Kidney tubule cell (primary cell): ENCODE measurements around the gene HSFX2.
"Not testable (repeated sequence)": the region's sequence is repeated elsewhere in the genome, so short reads cannot be mapped to it uniquely, and the experiment has no call there.

ENCODE experiments used
- DNase-seq: peaks from one replicate; pipeline ENCODE4 v3.0.0-alpha.2; 2018; ENCODE audit warnings: low spot score

Gene HSFX2

DNA sequence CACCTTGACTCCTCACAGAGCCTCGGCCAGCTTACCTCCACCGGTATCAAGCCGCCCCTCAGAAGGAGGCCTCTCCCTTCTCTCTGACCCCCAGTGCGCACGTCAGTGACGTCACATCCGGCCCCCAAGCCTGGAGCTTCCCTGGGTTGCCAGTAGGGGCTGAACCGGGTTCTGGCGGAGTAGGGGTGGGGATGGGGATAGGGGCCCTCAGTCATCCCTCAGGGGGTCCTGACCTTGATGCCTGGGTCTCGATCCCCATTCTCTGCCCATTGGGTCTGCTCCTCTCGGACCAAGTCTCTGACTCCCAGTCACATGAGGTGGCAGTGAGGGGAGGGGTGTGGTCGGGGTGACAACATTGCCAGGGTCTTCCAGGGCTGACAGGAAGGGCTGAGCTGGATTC is 7.8 kb downstream of the HSFX2 start, which contains the start of gene MAGEA9B:
MAGEA9B (minus strand) TSS at position 101 of the 400 bp plus-strand sequence. CDS start 4,280 bp downstream, outside the sequence.
- not testable (repeated sequence) for DNase-seq

DNA sequence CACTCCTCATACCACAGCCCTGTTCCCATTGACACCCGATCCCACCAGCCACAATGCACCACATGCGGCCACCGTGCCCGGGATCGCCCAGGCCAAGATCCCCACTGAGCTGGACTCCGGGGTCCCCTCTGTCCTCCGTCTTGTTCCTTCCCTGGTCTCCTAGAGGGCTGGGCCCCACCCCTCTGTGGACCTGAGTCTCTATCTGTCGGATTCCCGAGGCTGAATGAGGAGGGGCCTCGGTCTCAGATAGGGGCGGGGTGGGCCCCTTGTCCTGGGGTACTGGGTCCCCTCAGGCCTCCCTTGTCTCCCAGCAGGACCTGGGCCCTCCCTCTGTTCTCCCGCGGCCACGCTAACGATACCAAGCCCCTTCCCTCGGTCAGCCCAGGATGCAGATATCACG is 9.5 kb downstream of the HSFX2 start:
- DNase-seq, result not testable (repeated sequence)

DNA sequence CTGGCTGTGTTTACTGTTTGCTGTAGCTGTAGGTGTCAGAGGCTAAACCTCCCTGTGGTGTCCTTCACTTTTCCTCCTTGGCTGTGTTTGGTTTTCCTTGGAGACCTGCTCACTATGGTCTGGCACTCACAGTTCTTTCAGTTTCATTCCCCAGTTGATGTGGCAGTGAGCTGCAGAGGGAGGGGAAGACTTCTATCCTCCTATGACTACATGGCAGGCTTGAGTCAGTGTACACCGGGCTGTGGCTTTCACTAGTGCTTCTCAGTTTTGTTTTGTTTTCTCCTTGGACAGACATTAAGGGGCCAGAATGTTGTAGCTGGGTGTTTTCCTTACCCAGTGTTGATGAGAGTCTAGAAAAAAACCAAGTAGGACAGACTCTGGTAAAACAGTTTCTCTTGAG is 21.7 kb downstream of the HSFX2 start:
- not testable (repeated sequence) for DNase-seq

DNA sequence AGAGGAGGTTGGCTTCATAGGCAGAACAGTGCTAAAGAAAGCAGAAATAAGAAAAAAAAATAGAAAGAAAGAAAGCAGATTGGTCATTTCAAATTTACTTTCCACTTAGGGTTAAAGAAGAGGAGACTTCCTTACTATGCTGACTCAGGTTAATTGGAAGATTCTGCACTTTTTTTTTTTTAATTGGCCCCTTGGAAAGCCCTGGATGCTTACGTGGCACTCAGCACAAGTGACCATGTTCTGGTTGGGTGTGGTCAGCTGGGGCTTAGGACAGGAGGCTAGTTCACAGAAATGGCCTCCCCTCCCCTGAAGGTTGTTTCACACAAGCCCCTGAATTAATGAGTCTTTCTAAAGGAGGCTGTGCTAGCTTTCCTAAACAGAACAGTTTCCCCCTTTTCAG is 22.4 kb downstream of the HSFX2 start:
- no peak for DNase-seq

DNA sequence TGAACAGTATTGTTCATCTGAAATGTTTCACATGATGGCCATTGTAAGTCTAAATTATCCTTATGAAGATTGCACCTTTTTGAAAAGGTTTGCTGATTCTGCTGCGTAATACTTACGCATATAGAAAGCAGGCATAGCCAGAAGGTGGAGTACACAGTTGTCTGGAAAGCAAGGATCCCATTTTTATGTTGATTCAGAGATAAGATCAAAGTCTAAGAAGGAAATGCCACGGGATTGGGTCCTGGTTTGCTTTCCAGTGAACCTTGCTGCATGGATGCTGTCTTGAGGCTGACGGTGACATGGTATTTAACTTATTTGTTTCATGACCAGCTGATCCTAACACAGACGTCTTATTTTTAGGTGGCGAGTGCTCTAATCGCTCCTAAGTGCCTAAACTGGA is 23.3 kb downstream of the HSFX2 start:
- DNase-seq, result no peak

DNA sequence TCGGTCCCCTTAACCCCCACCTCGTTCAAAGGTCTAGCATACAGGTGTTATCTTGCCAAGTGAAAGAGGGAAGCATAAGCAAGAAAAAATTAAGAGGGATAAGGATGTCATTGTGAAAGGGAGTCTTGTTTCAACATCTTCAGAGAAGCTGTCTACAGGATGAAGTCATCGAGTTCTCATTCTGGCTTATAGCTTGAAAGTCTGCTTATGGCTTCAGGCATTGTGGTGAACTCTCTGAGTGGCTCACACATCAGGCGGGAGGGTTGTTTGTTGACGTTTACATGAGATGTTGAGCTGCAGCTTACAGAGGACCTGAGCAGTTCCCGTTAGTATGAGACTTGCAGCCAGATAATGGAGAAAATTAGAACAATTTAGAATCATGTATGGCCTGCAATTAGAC is 24.4 kb downstream of the HSFX2 start:
- DNase-seq, result no peak

DNA sequence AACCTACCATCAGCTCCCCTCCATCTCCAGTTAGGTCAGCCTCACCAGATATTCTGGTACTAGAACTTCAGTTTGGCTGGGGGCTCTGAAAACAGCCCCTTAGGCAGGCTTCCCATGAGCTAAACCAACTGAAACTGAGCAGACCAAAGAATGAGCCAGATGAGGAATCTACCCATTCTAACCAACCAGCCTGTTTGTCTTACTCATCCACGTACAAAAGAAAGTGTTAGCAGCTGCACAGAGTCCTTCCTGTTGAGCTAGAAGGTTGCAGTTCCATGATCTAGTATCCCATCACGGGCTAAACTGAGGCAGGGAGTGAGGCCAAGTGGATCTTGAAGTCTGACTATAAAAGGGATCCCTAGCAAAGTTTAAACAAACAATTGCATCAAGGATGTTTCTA is 25.3 kb downstream of the HSFX2 start:
- no peak for DNase-seq

DNA sequence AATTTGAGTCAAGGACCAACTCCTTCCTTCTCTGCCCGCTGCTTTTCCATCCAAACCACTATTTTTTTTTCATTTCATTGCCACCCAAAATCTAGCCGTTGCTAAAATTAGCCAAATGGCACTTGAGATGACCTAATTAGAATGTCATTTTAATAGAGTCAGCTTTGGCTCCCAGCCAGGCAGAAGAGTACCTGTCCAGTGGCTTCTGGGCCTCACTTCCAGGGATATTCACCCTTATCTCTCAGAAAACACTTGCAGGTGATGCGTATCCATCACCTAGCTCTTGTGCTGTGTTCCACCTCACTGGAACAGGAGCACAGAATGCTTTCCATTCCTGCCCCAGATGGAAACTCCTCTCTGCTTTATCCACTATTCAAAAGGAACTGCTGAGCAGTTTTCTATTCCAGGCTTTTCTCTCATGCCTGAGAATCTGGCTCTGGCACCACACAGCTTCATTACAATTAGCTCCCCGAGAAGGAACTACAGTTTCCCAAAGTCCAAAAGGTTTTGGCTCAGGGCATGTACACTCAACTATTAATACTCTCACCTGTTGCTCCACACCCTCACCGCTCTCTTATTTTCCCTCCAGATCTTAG is 26.3 kb downstream of the HSFX2 start:
- no peak for DNase-seq

DNA sequence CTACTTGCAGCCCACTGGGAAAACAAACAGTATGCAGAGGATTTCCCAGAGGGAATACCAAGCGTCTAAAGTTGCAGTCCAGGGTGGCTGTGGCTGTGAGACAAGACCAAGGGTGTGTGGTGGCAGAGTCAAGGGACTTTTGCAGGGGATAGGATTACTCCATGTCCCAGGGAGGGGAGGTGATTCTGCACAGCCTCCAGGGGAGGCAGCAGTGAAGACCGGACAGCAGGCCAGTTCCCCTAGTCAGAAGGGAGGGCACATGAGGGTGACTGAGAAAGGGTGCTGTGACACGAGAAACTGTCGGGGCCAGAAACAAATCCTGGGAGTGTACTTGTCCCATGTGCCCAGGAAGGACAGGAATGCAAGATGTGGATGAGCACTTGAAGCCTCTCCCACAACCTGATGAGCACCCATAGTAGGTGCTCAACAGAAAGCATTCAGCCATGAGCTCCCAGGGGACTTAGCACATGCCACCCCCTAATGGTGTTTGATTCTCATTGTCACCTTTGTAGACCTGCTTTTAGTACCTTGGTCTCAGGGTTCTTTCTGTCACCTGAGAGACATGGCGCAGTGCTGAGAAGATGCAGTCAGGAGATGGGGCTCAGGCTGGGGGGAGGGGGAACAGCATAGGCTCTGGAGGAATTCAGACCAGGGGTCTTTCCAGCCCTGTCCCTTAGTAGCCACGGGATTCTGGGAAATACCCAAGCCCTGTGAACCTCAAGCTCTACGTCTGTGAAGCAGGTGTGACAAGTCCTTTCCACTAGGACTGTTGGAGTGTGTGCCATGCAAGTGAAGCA is 27.3 kb downstream of the HSFX2 start:
- DNase-seq, result no peak

DNA sequence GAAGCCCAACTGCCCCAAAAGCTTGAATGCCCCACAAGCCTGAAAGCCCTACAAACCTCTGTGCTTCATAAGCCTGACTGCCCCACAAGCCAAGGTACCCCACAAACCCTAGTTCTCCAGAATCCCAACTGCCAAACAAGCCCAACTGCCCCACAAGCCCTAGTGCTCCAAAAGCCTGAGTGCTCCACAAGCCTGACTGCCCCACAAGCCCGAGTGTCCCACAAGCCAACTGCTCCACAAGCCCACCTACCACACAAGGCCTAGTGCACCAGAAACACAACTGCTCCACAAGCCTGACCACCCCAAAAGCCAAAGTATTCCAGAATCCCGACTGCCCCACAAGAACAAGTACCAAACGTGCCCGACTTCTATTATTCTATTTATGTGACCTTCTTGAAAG is 31.8 kb downstream of the HSFX2 start:
- no peak for DNase-seq

DNA sequence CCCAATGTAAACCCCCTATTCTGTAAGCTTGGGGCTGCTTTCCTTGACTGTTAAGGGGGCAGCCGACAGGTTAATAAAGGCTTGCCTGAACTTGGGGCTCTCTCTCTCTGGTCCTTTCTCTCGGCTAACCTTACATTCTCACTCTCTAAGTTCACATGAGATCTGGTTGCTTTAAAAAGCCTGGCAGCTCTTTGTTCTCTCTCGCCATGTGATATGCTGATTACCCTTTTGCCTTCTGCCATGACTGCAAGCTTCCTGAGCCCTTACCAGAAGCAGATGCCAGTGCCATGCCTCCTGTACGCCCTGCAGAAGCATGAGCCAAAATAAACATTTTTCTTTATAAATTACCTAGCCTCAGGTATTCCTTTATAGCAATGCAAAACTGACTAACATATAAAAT is 39.9 kb downstream of the HSFX2 start:
- DNase-seq, result not testable (repeated sequence)

DNA sequence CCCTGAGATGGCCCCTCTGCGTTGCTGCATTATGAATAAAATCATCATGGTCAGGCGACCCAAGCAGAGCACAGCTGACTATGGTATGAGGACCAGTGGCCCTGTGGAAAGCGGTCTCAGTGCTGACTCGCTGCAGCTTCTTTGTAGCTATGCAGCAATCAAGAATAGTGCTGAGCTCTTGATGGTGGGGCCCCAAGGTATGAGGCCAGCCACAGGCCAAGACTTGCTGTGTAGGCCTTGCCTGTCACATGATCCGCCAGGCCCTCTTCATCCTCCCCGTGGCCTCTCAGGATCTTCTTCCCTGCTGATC is 43.2 kb downstream of the HSFX2 start:
- DNase-seq, result not testable (repeated sequence)

DNA sequence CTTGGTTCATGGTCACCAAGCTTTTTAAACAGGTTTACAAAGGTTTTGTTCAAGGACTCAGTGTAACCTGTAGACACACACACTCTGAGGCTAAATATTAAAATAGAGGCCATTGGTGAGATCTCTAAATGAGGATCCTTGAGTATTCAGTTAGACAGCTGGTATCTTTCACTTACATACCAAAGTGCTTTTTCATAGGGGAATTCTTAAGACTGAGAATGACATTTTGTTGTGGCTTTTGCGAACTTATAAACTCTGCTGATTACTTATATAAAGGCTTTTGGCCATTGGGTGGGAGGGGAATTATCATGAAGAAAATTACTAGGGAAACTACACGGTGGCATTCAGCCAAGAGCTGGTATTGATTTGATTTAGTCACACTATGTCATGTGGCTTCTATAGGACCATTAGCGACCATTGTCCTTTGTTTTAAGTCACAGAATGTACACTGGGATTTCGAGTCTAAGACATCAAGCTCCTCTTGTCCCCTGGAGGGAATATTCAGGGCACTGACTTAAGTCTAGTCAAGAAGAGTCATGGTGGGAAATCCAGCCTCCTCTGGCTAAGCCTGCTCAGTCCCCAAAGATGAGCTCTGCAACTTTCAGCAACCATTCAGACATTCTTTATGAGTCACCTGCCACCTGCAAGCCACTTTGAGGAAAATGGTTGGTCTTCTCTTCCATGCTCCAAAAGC is 43.7 kb downstream of the HSFX2 start:
- not testable (repeated sequence) for DNase-seq

DNA sequence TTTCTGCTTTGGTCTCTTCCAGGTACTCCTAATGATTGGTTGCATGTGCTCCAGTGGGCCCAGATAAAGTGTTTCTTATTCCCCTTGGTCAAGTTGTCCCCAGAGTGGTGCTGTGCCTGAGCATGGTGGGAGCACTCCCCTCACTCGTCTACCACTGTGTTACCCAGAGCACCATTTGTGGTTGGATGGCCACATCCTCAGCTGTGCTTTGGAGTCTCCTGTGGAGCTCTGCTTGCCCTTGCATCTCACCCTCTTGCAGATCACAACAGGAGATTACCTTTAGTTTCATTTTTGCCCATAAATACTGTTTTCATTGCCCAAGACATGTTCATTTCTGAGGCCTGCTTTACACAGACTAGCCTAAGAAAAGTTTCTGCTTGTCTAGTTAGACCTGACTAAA is 44.7 kb downstream of the HSFX2 start:
- DNase-seq, result not testable (repeated sequence)

DNA sequence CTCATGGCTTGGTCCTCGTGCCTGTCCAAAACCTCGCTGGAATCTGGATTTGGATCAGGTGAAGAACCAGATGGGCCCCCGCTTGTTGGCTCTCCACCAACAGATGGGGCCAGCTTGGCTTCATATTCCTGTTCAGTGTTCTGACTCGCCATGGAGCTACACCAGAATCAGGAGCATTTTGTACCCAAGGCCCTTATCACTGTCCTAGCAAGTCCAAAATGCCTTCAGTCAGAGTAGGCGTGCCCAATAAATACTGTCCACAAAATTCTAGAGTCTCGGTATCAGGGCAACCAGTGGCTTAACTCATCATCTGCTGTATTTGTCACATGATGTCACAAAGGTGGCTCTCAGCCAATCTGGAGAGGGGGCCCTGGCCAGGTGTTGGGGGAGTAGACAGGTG is 45.4 kb downstream of the HSFX2 start, which contains the start of gene HSFX3:
HSFX3 (minus strand) TSS at position 224 of the 400 bp plus-strand sequence; CDS start at position 152, 72 bp downstream.
- not testable (repeated sequence) for DNase-seq

DNA sequence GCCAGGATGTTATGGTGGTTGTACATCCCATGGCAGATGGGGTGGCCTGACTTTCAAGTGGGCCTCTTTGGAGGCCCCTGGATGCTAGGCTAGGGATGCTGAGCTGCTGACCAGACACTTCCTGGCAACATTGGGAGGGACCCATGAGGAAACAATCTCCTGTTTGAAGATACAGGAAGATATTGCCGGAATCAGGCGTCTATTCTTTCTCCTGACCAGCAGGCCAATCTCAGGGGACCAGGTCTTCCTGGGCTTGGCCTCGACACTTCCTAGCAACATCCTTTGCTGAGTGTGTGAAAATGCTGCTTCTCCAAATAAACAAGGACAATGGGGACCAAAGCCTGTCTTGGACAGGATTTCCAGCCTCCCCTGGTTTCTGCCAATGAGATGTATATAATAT is 47.3 kb downstream of the HSFX2 start:
- not testable (repeated sequence) for DNase-seq

DNA sequence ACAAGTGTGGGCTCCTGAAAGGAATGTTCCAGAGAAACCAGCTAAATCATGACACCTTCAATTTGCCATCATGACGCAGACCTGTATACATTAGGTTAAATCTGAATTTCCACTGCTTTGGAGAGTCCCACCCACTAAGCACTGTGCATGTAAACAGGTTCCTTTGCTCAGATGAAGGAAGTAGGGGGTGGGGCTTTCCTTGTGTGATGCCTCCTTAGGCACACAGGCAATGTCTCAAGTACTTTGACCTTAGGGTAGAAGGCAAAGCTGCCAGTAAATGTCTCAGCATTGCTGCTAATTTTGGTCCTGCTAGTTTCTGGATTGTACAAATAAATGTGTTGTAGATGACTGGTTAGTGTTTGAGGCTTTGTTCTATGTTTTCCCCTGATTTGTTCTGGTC is 48.2 kb downstream of the HSFX2 start:
- DNase-seq, result not testable (repeated sequence)

DNA sequence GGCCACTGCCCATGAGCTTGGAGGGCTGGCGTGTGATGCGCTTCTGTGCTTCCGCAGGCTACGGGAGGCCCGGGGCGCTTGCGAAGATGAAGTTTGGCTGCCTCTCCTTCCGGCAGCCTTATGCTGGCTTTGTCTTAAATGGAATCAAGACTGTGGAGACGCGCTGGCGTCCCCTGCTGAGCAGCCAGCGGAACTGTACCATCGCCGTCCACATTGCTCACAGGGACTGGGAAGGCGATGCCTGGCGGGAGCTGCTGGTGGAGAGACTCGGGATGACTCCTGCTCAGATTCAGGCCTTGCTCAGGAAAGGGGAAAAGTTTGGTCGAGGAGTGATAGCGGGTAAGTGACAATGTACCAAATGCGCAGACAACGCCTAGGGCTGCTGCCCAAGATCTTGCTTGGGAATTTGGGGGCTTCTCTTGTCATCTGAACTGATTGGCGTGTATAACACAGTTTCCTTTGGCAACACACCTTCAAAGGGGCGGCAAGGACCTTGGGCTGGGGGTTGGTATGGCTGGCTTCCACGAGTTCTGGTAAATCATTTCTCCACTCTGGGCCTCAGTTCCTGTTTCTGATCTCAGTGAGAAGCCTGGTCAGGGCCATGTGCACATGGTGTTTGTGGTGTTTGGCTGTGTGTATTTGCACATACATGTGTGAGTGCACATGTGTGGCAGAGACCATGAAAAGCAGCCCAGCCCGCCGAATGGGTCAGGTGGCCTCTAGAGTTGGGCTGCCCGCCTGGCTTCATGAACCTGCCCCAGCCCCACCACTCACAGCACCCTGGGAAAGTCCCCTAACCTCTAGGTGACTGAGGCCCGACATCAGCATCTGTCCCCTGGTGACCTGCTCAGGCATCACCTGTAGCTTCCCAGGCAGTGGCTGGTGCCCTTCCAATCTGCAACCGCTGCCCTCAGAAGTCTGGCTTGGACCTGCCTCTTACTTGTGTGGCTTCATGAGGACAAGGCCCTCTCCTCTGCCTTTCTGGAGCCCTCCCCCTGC is 49.3 kb downstream of the HSFX2 start:
- not testable (repeated sequence) for DNase-seq
